NCI-H460 (cell line): ENCODE measurements around the gene LSM7. TPM values are rescaled to one million over a fixed set of nuclear protein-coding genes. Genes with fewer than 3 reads are reported as not detected.

ENCODE experiments used
- DNase-seq: peaks from one replicate; pipeline ENCODE4 v3.0.0-alpha.2; 2016; ENCODE audit warnings: low read depth; ENCODE audit errors: extremely low read depth
- total RNA-seq: library from RNA; depleted of rRNA; stranded (reverse); fragments of >200 nt; shearing (Covaris generic); gene quantifications from 2 replicates; pipeline ENCODE4 v1.2.3, GENCODE V29; 2014

LSM7 gene
- total RNA-seq, 1 experiment from 2014 or later, result 125 TPM

- no peak for DNase-seq
Observed at GRCh38 chr19:2338751-2339643, 10.6 kb upstream of the LSM7 start.

GRCh38 chr19:2338055-2338615 lies 9.7 kb upstream of the LSM7 start:
- DNase-seq, result no peak

- DNase-seq, result no peak
Observed at GRCh38 chr19:2337329-2337707, 8.9 kb upstream of the LSM7 start.

GRCh38 chr19:2336528-2337328 lies 8.3 kb upstream of the LSM7 start:
- DNase-seq, result no peak

- DNase-seq, result no peak
Observed at GRCh38 chr19:2335848-2336247, 7.5 kb upstream of the LSM7 start.

- DNase-seq, result no peak
Observed at GRCh38 chr19:2334986-2335846, 6.8 kb upstream of the LSM7 start.

- no peak for DNase-seq
Observed at GRCh38 chr19:2334426-2334825, 6.0 kb upstream of the LSM7 start.

GRCh38 chr19:2333807-2334211 lies 5.4 kb upstream of the LSM7 start:
- DNase-seq, result no peak

GRCh38 chr19:2333027-2333806 lies 4.8 kb upstream of the LSM7 start:
- no peak for DNase-seq

- no peak for DNase-seq
Observed at GRCh38 chr19:2332341-2333026, 4.1 kb upstream of the LSM7 start.

- DNase-seq, result no peak
Observed at GRCh38 chr19:2331601-2332246, 3.3 kb upstream of the LSM7 start.

- no peak for DNase-seq
Observed at GRCh38 chr19:2330632-2331284, 2.4 kb upstream of the LSM7 start.

GRCh38 chr19:2330255-2330631 lies 1.9 kb upstream of the LSM7 start:
- no peak for DNase-seq

- no peak for DNase-seq
Observed at GRCh38 chr19:2329501-2329916, 1.1 kb upstream of the LSM7 start.

- DNase-seq, result no peak
Observed at GRCh38 chr19:2329149-2329478, 728 bp upstream of the LSM7 start.

- no peak for DNase-seq
Observed at GRCh38 chr19:2327773-2328400, 499 bp downstream of the LSM7 start.

- no peak for DNase-seq
Observed at GRCh38 chr19:2326699-2327360, 1.6 kb downstream of the LSM7 start.
